HG03060 (cell line): ENCODE data around the gene LARGE2.
A peak's percentile ranks its signal among the peaks of the same experiment; 100 is the strongest.

Experiments used
- ATAC-seq: cut with Tn5 transposase; IDR thresholded peaks from one replicate; pipeline ENCODE4 v1.9.1; 2021; ENCODE audit warnings: low read depth, moderate number of reproducible peaks; ENCODE audit not compliant: unreplicated experiment

The LARGE2 gene

GRCh38 chr11:45927684-45928413, 5.4 kb downstream of the LARGE2 start:
- ATAC-seq = no peak

GRCh38 chr11:45928535-45929215, 6.2 kb downstream of the LARGE2 start:
- no peak for ATAC-seq

- no peak for ATAC-seq
These were observed 7.1 kb downstream of the LARGE2 start for GRCh38 chr11:45929486-45930030.

- ATAC-seq = peak; percentile 89
These were observed 7.8 kb downstream of the LARGE2 start for GRCh38 chr11:45930031-45930794.

GRCh38 chr11:45930951-45931570, 8.6 kb downstream of the LARGE2 start:
- no peak for ATAC-seq

GRCh38 chr11:45931739-45932138, 9.3 kb downstream of the LARGE2 start:
- ATAC-seq = no peak

- no peak for ATAC-seq
These were observed 9.8 kb downstream of the LARGE2 start for GRCh38 chr11:45932217-45932616.

- no peak for ATAC-seq
These were observed 10.8 kb downstream of the LARGE2 start for GRCh38 chr11:45933131-45933831.

- ATAC-seq = no peak
These were observed 11.6 kb downstream of the LARGE2 start for GRCh38 chr11:45933846-45934579.

GRCh38 chr11:45934580-45935318, 12.3 kb downstream of the LARGE2 start:
- ATAC-seq = no peak

GRCh38 chr11:45935349-45936064, 13.1 kb downstream of the LARGE2 start:
- ATAC-seq = no peak

GRCh38 chr11:45936511-45937054, 14.1 kb downstream of the LARGE2 start:
- ATAC-seq = no peak

GRCh38 chr11:45937916-45938315, 15.5 kb downstream of the LARGE2 start:
- ATAC-seq = no peak

GRCh38 chr11:45939836-45940235, 17.4 kb downstream of the LARGE2 start:
- no peak for ATAC-seq

GRCh38 chr11:45941285-45941684, 18.8 kb downstream of the LARGE2 start:
- no peak for ATAC-seq

GRCh38 chr11:45942381-45942780, 19.9 kb downstream of the LARGE2 start:
- ATAC-seq = no peak

- ATAC-seq = no peak
These were observed 23.0 kb downstream of the LARGE2 start for GRCh38 chr11:45945397-45945999.
